ENCODE results near the gene PRKD2. TPM values are rescaled to one million over a fixed set of nuclear protein-coding genes. Genes with fewer than 3 reads are reported as not detected.

PRKD2 gene
- total RNA-seq, 1 experiment from 2014 or later: 100 TPM

DNA sequence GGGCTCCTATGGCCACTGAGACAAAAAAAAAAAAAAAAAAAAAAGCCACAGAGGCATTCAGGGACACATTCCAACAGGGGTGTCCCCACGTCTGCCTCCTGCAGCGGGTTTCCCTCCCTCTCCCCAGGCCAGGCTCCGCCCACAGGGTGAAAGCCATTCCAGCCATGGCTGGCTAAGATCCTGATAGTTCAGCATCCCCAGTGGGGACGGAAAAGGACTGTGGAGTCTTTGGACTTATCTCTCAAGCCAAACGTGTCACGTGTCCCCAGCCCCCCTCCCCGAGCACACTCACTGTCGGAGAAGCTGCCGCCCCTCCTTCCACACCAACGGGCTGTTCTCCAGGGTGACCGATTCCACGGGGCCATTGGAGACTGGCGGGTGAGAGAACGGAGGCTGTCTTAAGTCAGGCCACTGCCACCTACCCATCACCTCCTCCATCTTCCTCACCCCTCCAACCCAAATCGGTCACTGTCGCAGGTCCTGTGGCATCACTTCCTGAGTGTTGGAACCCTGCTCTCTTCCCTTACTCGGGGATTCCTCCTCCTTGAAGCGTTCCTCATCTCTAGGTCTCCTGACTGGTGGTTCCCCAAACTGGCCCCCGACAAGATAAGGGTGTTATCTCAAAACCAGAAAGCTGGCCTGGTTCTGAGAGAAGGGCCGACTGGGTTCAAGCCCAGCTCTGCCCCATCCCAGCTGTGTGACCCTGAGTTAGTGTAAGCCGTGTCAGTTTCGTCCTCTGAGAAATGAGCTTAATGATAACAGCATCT is 19.8 kb upstream of the PRKD2 start (continued):
- TF ChIP-seq, protein P1, sequence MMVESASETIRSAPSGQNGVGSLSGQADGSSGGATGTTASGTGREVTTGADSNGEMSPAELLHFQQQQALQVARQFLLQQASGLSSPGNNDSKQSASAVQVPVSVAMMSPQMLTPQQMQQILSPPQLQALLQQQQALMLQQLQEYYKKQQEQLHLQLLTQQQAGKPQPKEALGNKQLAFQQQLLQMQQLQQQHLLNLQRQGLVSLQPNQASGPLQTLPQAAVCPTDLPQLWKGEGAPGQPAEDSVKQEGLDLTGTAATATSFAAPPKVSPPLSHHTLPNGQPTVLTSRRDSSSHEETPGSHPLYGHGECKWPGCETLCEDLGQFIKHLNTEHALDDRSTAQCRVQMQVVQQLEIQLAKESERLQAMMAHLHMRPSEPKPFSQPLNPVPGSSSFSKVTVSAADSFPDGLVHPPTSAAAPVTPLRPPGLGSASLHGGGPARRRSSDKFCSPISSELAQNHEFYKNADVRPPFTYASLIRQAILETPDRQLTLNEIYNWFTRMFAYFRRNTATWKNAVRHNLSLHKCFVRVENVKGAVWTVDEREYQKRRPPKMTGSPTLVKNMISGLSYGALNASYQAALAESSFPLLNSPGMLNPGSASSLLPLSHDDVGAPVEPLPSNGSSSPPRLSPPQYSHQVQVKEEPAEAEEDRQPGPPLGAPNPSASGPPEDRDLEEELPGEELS (CRISPR knock-in tag; IDR thresholded peaks at IDR 0.05): no peak
- TF ChIP-seq, protein P2, sequence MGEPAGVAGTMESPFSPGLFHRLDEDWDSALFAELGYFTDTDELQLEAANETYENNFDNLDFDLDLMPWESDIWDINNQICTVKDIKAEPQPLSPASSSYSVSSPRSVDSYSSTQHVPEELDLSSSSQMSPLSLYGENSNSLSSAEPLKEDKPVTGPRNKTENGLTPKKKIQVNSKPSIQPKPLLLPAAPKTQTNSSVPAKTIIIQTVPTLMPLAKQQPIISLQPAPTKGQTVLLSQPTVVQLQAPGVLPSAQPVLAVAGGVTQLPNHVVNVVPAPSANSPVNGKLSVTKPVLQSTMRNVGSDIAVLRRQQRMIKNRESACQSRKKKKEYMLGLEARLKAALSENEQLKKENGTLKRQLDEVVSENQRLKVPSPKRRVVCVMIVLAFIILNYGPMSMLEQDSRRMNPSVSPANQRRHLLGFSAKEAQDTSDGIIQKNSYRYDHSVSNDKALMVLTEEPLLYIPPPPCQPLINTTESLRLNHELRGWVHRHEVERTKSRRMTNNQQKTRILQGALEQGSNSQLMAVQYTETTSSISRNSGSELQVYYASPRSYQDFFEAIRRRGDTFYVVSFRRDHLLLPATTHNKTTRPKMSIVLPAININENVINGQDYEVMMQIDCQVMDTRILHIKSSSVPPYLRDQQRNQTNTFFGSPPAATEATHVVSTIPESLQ (CRISPR knock-in tag; IDR thresholded peaks at IDR 0.05): no peak
- TF ChIP-seq ETV6 (CRISPR knock-in tag; IDR thresholded peaks at IDR 0.05) (no peak), NR1H2 (CRISPR knock-in tag; IDR thresholded peaks at IDR 0.05) (no peak), ZNF121 (CRISPR knock-in tag; IDR thresholded peaks at IDR 0.05) (no peak), FOXJ3 (CRISPR knock-in tag; IDR thresholded peaks at IDR 0.05; ENCODE audit: borderline replicate concordance) (no peak)
- TF ChIP-seq, protein P3, sequence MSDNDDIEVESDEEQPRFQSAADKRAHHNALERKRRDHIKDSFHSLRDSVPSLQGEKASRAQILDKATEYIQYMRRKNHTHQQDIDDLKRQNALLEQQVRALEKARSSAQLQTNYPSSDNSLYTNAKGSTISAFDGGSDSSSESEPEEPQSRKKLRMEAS (CRISPR knock-in tag; IDR thresholded peaks at IDR 0.05): no peak
- TF ChIP-seq, protein P4, sequence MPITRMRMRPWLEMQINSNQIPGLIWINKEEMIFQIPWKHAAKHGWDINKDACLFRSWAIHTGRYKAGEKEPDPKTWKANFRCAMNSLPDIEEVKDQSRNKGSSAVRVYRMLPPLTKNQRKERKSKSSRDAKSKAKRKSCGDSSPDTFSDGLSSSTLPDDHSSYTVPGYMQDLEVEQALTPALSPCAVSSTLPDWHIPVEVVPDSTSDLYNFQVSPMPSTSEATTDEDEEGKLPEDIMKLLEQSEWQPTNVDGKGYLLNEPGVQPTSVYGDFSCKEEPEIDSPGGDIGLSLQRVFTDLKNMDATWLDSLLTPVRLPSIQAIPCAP (CRISPR knock-in tag; IDR thresholded peaks at IDR 0.05): no peak
- TF ChIP-seq, protein P5, sequence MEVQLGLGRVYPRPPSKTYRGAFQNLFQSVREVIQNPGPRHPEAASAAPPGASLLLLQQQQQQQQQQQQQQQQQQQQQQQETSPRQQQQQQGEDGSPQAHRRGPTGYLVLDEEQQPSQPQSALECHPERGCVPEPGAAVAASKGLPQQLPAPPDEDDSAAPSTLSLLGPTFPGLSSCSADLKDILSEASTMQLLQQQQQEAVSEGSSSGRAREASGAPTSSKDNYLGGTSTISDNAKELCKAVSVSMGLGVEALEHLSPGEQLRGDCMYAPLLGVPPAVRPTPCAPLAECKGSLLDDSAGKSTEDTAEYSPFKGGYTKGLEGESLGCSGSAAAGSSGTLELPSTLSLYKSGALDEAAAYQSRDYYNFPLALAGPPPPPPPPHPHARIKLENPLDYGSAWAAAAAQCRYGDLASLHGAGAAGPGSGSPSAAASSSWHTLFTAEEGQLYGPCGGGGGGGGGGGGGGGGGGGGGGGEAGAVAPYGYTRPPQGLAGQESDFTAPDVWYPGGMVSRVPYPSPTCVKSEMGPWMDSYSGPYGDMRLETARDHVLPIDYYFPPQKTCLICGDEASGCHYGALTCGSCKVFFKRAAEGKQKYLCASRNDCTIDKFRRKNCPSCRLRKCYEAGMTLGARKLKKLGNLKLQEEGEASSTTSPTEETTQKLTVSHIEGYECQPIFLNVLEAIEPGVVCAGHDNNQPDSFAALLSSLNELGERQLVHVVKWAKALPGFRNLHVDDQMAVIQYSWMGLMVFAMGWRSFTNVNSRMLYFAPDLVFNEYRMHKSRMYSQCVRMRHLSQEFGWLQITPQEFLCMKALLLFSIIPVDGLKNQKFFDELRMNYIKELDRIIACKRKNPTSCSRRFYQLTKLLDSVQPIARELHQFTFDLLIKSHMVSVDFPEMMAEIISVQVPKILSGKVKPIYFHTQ (CRISPR knock-in tag; IDR thresholded peaks at IDR 0.05): no peak

DNA sequence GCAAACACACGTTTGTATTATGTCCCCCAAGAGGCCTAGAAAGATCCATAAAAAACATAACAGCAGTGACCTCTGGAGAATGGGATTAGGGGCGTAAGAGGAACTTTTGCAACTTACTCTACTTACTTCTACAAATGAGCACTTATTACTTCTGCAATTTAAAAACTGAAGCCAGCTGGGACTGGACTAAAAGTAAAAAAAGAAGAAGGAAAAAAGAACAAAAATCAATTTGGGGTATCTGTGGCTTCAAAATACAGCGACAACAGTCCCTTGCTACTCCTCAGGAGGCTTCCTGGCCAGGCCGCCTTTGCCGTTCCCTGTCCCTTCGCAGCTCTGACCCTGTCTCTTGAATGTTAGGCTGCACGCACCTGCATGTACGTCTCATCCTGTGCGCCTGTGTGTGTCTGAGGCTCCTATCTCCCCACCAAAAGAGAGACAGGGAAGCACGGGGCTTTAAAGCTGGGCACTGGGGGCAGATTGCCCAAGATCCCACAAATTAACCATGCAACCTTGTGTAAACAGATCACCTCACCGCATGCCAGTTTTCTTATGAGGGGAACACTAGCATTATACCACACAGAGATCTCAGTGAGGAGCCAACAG is 16.9 kb upstream of the PRKD2 start:
- peaks cover 64% of the 10 kb centered on the region for H3K36me3 Mint-ChIP-seq
- H3K4me3 Mint-ChIP-seq: no peak overlapping the region
- CTCF ChIA-PET: interaction anchor here (0.6 kb wide), 1 partner anchor 302 kb away, joined by 5 read pairs; no protein-coding TSS in a partner anchor
- H3K4me1 Mint-ChIP-seq: peaks cover 3% of the 10 kb centered on the region; the same call in 1 of the 2 replicates
- ATAC-seq (no peak), DNase-seq (ENCODE audit: low spot score) (no peak)
- no peaks in the 10 kb centered on the region for H3K9me3 Mint-ChIP-seq
- POLR2A ChIA-PET: no interaction called here
- H3K27me3 Mint-ChIP-seq (ENCODE audit: low read depth): no peaks in the 10 kb centered on the region
- H3K27ac Mint-ChIP-seq: peak overlapping the region; percentile 65
- TF ChIP-seq, protein P6, sequence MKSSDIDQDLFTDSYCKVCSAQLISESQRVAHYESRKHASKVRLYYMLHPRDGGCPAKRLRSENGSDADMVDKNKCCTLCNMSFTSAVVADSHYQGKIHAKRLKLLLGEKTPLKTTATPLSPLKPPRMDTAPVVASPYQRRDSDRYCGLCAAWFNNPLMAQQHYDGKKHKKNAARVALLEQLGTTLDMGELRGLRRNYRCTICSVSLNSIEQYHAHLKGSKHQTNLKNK (CRISPR knock-in tag; IDR thresholded peaks at IDR 0.05): no peak
- TF ChIP-seq, protein P1 (CRISPR knock-in tag; IDR thresholded peaks at IDR 0.05): no peak
- no peak for TF ChIP-seq CREB1 (CRISPR knock-in tag; IDR thresholded peaks at IDR 0.05)
- TF ChIP-seq, protein P7, sequence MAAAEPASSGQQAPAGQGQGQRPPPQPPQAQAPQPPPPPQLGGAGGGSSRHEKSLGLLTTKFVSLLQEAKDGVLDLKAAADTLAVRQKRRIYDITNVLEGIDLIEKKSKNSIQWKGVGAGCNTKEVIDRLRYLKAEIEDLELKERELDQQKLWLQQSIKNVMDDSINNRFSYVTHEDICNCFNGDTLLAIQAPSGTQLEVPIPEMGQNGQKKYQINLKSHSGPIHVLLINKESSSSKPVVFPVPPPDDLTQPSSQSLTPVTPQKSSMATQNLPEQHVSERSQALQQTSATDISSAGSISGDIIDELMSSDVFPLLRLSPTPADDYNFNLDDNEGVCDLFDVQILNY (CRISPR knock-in tag; IDR thresholded peaks at IDR 0.05): no peak
- no peak for TF ChIP-seq RELA (CRISPR knock-in tag; IDR thresholded peaks at IDR 0.05; ENCODE audit: borderline replicate concordance)
- no peak for TF ChIP-seq MXD4 (CRISPR knock-in tag; IDR thresholded peaks at IDR 0.05; ENCODE audit: borderline replicate concordance)
- TF ChIP-seq NFATC4 (CRISPR knock-in tag; IDR thresholded peaks at IDR 0.05): no peak
- TF ChIP-seq, protein P8, sequence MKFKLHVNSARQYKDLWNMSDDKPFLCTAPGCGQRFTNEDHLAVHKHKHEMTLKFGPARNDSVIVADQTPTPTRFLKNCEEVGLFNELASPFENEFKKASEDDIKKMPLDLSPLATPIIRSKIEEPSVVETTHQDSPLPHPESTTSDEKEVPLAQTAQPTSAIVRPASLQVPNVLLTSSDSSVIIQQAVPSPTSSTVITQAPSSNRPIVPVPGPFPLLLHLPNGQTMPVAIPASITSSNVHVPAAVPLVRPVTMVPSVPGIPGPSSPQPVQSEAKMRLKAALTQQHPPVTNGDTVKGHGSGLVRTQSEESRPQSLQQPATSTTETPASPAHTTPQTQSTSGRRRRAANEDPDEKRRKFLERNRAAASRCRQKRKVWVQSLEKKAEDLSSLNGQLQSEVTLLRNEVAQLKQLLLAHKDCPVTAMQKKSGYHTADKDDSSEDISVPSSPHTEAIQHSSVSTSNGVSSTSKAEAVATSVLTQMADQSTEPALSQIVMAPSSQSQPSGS (CRISPR knock-in tag; IDR thresholded peaks at IDR 0.05; ENCODE audit: borderline replicate concordance, low read depth): no peak
- TF ChIP-seq ATF1 (CRISPR knock-in tag; IDR thresholded peaks at IDR 0.05): no peak
- no peak for TF ChIP-seq NR3C1 (CRISPR knock-in tag; conservative IDR thresholded peaks at IDR 0.05; ENCODE audit: low read depth)
- no peak for TF ChIP-seq ESRRA (CRISPR knock-in tag; IDR thresholded peaks at IDR 0.05; ENCODE audit: borderline replicate concordance)
- TF ChIP-seq FOXP1 (CRISPR knock-in tag; IDR thresholded peaks at IDR 0.05; ENCODE audit: borderline replicate concordance): no peak
